ENCODE results near the gene KIF13A.

DNA sequence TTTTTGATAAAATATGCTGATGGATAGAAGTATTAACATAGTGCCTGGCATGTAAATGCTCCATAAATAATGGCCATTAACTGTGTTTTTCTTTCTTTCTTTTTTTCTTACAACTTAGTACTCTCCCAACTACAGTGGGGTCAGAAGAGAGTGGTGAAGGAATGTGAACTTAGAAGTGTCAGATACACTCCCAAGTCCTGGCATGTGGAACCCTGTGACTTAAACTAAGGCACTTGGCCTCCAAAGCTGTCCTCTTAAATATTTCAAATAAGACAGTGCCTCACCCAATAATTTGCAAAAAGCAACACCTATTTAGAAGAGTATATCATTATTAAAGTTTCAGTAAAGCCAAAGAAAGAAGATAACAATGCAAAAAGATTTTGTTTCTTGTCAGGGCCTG is 151.7 kb downstream of the KIF13A start:
- TF ChIP-seq EZH2 (IDR thresholded peaks at IDR 0.05; ENCODE audit: borderline replicate concordance, low read depth, low read length, poor library complexity, severe bottlenecking): no peak
- TF ChIP-seq, protein P1, sequence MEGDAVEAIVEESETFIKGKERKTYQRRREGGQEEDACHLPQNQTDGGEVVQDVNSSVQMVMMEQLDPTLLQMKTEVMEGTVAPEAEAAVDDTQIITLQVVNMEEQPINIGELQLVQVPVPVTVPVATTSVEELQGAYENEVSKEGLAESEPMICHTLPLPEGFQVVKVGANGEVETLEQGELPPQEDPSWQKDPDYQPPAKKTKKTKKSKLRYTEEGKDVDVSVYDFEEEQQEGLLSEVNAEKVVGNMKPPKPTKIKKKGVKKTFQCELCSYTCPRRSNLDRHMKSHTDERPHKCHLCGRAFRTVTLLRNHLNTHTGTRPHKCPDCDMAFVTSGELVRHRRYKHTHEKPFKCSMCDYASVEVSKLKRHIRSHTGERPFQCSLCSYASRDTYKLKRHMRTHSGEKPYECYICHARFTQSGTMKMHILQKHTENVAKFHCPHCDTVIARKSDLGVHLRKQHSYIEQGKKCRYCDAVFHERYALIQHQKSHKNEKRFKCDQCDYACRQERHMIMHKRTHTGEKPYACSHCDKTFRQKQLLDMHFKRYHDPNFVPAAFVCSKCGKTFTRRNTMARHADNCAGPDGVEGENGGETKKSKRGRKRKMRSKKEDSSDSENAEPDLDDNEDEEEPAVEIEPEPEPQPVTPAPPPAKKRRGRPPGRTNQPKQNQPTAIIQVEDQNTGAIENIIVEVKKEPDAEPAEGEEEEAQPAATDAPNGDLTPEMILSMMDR (conservative IDR thresholded peaks at IDR 0.05; ENCODE audit: low read depth, low read length): no peak

Measured in A673 (cell line).